Thoracic aorta (tissue), 2 donors: ENCODE measurements around the gene FAM120A. TPM values are rescaled to one million over a fixed set of nuclear protein-coding genes. Genes with fewer than 3 reads are reported as not detected.

Source experiments
- ATAC-seq: fragments of 150-250 bp; one replicate; pipeline ENCODE4 v1.8.0; 2017; ENCODE audit warnings: low read depth; ENCODE audit not compliant: insufficient number of reproducible peaks, low FRiP score
- DNase-seq: peaks from one replicate; pipeline ENCODE4 v3.0.0-alpha.2; 2020; ENCODE audit warnings: low spot score
- H3K27ac ChIP-seq, 2 donors: fragments of 200-600 bp; sonication (generic); 1 replicate in 1 of 2; 2 replicates in 1 of 2; pipeline ENCODE4 v1.5.1; 2016; ENCODE audit warnings: mild to moderate bottlenecking in 2 of 2, moderate library complexity in 2 of 2
- H3K27me3 ChIP-seq: fragments of 200-600 bp; sonication (generic); replicated peaks from 2 replicates; pipeline ENCODE4 v1.6.0; 2016; ENCODE audit warnings: mild to moderate bottlenecking; ENCODE audit not compliant: insufficient read depth
- H3K36me3 ChIP-seq: fragments of 200-600 bp; sonication (generic); one replicate; pipeline ENCODE4 v1.5.1; 2016
- H3K4me1 ChIP-seq, 2 donors: fragments of 200-600 bp; sonication (generic); 1 replicate in 1 of 2; 2 replicates in 1 of 2; pipeline versions ENCODE4 v1.5.1 to v1.6.0; 2016; ENCODE audit warnings: low read depth in 2 of 2, mild to moderate bottlenecking in 1 of 2; ENCODE audit not compliant: control insufficient read depth in 1 of 2
- H3K4me3 ChIP-seq: fragments of 200-600 bp; sonication (generic); 2 replicates; pipeline ENCODE4 v1.5.1; 2016; ENCODE audit warnings: mild to moderate bottlenecking
- H3K9me3 ChIP-seq: fragments of 200-600 bp; sonication (generic); 2 replicates; pipeline ENCODE4 v1.5.1; 2016
- total RNA-seq, 2 donors: library from RNA; depleted of rRNA; stranded (reverse); fragments of >200 nt; gene quantifications; one replicate each; pipeline versions ENCODE4 v1.1.0 to v1.2.3, GENCODE V29; 2016
- TF ChIP-seq, protein P1 (sequence below): fragments of 200-600 bp; sonication (generic); IDR thresholded peaks from one replicate; pipeline ENCODE4 v1.5.1; 2019; ENCODE audit warnings: antibody characterized with exemption

Gene FAM120A
- total RNA-seq, 2 donors from 2014 or later, result 65.3 to 87.8 TPM

DNA sequence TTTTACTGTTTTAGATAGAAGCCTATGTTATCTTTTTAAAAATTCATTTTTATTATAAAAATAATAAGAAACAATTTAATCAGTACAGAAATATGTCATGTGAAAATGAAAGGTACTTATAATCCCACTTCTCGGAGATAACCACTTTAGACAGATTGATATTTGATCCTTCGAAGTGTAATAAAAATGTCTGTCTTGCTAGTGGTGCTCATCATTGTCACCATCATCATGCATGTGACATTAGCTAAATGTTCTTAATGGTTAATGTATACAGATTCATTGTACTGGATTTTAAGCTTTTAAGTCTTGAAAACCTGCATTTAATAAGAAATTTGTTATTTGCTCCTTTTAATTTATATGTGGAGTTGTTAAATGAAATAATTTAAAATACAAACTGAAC is 32.0 kb downstream of the FAM120A start:
- ATAC-seq (no peak), DNase-seq (no peak)
- TF ChIP-seq, protein P1, sequence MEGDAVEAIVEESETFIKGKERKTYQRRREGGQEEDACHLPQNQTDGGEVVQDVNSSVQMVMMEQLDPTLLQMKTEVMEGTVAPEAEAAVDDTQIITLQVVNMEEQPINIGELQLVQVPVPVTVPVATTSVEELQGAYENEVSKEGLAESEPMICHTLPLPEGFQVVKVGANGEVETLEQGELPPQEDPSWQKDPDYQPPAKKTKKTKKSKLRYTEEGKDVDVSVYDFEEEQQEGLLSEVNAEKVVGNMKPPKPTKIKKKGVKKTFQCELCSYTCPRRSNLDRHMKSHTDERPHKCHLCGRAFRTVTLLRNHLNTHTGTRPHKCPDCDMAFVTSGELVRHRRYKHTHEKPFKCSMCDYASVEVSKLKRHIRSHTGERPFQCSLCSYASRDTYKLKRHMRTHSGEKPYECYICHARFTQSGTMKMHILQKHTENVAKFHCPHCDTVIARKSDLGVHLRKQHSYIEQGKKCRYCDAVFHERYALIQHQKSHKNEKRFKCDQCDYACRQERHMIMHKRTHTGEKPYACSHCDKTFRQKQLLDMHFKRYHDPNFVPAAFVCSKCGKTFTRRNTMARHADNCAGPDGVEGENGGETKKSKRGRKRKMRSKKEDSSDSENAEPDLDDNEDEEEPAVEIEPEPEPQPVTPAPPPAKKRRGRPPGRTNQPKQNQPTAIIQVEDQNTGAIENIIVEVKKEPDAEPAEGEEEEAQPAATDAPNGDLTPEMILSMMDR, result no peak
- no peaks in the 10 kb centered on the region for H3K9me3 ChIP-seq
- H3K27ac ChIP-seq, result no peak overlapping the region
- H3K27me3 ChIP-seq, result no peaks in the 10 kb centered on the region
- no peak overlapping the region for H3K4me3 ChIP-seq
- H3K4me1 ChIP-seq, result peaks cover 5% of the 10 kb centered on the region in 2 donors
- peaks cover 3% of the 10 kb centered on the region for H3K36me3 ChIP-seq

DNA sequence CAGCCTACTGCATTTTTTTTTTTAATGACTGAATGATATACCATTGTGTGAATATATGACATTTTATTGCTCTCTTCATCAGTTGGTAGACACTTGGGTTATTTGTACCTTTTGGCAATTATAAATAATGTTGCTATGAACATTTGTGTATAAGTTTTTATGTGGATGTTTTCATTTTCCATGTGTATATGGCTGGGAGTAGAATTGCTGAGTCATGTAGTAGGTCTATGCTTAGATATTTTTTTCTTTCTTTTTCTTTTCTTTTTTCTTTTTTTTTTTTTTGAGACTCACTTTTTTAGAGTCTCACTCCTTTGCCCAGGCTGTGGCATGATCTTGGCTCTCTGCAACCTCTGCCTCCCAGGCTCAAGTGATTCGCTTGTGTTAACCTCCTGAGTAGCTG is 34.8 kb downstream of the FAM120A start:
- Histone ChIP-seq H3K36me3 (peaks cover 3% of the 10 kb centered on the region), H3K4me1 (peaks cover 12 to 18% of the 10 kb centered on the region in 2 donors), H3K9me3 (no peaks in the 10 kb centered on the region), H3K4me3 (no peak overlapping the region), H3K27me3 (no peaks in the 10 kb centered on the region), H3K27ac (no peak overlapping the region)
- DNase-seq (no peak), ATAC-seq (no peak)
- TF ChIP-seq, protein P1, result no peak

DNA sequence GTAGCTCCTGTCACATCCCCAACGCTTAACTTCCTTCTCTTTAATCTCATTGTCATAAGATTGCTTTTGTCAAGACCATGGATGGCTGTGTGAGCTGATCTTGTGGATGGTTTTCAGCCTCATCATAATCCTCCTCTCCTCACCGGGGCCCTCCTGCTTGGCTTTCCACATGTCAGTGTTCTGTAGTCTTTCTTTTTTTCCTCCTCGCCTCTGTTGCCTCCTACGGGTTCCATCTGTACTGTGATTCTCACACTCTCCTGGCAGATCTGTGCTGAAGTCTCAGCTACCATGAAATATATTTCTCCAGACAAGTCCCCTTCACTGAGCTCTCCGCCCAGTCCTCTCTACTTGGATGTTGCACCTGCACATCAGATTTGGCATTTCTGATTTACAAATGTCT is 36.8 kb downstream of the FAM120A start:
- no peak overlapping the region for H3K4me3 ChIP-seq
- H3K9me3 ChIP-seq, result no peaks in the 10 kb centered on the region
- H3K4me1 ChIP-seq, result peaks cover 12 to 22% of the 10 kb centered on the region in 2 donors
- DNase-seq (no peak), ATAC-seq (no peak)
- no peak overlapping the region for H3K27ac ChIP-seq
- H3K36me3 ChIP-seq, result no peaks in the 10 kb centered on the region
- no peaks in the 10 kb centered on the region for H3K27me3 ChIP-seq
- TF ChIP-seq, protein P1, result no peak

DNA sequence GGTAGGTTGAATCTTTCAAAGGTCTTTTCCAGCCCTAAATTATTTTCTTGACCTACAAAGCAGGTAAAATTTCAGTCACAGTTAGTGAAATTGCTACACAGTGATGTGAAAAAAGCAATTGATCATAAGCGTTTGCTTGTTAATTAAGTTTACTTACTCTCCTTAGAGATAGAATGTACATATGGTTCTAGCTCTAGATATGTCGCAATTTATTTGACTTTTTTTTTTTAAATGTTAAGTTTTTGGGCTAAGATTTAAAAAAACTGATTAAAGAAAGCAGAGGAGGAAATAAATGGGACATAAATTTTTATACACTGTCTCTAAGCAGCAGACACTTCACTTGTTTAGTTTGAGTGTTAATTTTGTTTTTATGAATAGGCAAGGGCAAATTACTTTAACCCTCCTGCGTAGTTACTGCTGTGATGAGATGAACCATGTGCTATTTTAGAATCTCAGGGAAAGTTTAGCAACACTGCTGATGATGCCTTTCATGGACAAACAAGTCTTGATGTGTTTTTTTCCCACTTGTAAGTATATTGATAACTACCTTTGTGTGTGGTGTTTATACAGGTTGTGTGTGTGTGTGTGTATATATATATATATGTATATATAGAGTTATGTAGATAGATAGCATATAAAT is 40.2 kb downstream of the FAM120A start:
- ATAC-seq, result no peak
- Histone ChIP-seq H3K27me3 (no peaks in the 10 kb centered on the region), H3K27ac (no peak overlapping the region), H3K9me3 (no peaks in the 10 kb centered on the region), H3K4me1 (peaks cover 8 to 17% of the 10 kb centered on the region in 2 donors), H3K36me3 (peaks cover 8% of the 10 kb centered on the region), H3K4me3 (no peak overlapping the region)
- DNase-seq, result no peak
- TF ChIP-seq, protein P1, result no peak

DNA sequence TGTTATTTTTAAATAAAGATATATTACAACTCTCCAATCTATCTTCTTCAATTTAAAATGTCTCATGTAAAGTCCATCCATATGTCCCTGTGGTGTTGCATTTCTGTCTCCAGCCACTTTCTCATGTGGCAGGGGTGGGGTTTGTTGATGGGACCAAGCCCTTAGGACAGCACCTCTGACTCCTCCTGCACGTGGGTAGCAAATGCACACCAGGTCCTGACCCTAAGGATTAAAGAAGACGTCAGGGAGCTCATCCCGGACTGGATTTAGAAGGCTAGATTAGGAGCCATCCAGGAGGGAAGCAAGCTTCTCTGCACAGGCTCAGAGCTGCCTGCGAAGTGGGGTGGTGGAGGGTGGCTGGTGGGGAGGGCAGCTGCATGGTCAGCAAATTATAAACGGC is 40.8 kb downstream of the FAM120A start:
- H3K36me3 ChIP-seq, result peaks cover 11% of the 10 kb centered on the region
- no peak overlapping the region for H3K27ac ChIP-seq
- H3K4me1 ChIP-seq, result peaks cover 7 to 17% of the 10 kb centered on the region in 2 donors
- DNase-seq, result no peak
- no peaks in the 10 kb centered on the region for H3K9me3 ChIP-seq
- TF ChIP-seq, protein P1, result no peak
- no peak for ATAC-seq
- H3K4me3 ChIP-seq, result no peak overlapping the region
- H3K27me3 ChIP-seq, result no peaks in the 10 kb centered on the region
